IMR-90 (cell line): ENCODE results near the gene RHBDL1. TPM values are rescaled to one million over a fixed set of nuclear protein-coding genes. Genes with fewer than 3 reads are reported as not detected.

Experiments
- ATAC-seq: fragments of 200-7000 bp; cut with Tn5 transposase; 2 replicates; pipeline ENCODE4 v1.9.1; 2020; ENCODE audit warnings: low read depth, mild to moderate bottlenecking, moderate library complexity
- BruUV-seq: library from RNA; stranded (reverse); fragments of 400-500 nt; replicated peaks from 2 replicates; lab custom pipeline; 2021; lab: Mats Ljungman, UMichigan
- CTCF ChIA-PET: fragments of 300-600 bp; formaldehyde crosslinking; extraction: SDS; loops from one replicate; lab custom pipeline; 2021; ENCODE audit warnings: antibody characterized with exemption; lab: Yijun Ruan, JAX
- POLR2A ChIA-PET: fragments of 300-600 bp; sonication (Branson Sonifier 250); formaldehyde crosslinking; loops from one replicate; lab custom pipeline; 2022; ENCODE audit warnings: antibody characterized with exemption; ENCODE audit not compliant: unreplicated experiment; lab: Charles Lee
- DNase-seq: peaks from one replicate; pipeline ENCODE4 v3.0.0; 2013
- H2AFZ ChIP-seq: replicated peaks from 2 replicates; pipeline ENCODE3; 2013; ENCODE audit warnings: low read length, mild to moderate bottlenecking; ENCODE audit not compliant: poor library complexity
- H2AK5ac ChIP-seq: 2 replicates; pipeline ENCODE4 v1.6.1; 2013; ENCODE audit warnings: low read depth, low read length, inconsistent platforms
- H2AK9ac ChIP-seq: replicated peaks from 2 replicates; pipeline ENCODE3; 2013; ENCODE audit warnings: mild to moderate bottlenecking, low read depth, low read length, moderate library complexity; ENCODE audit not compliant: poor library complexity
- H2BK120ac ChIP-seq: 2 replicates; pipeline ENCODE4 v1.6.1; 2013; ENCODE audit warnings: low read depth, low read length, inconsistent platforms
- H2BK15ac ChIP-seq: 3 replicates; pipeline ENCODE4 v1.6.1; 2013; ENCODE audit warnings: low read depth, low read length, inconsistent platforms
- H2BK20ac ChIP-seq: 2 replicates; pipeline ENCODE4 v1.6.1; 2013; ENCODE audit warnings: low read depth, mild to moderate bottlenecking, inconsistent platforms, low read length, moderate library complexity
- H2BK5ac ChIP-seq: 2 replicates; pipeline ENCODE4 v1.6.1; 2013; ENCODE audit warnings: mild to moderate bottlenecking, low read depth, low read length, inconsistent platforms; ENCODE audit not compliant: poor library complexity, severe bottlenecking
- H3K14ac ChIP-seq: replicated peaks from 2 replicates; pipeline ENCODE4 v1.6.1; 2013; ENCODE audit warnings: low read depth, low read length, inconsistent platforms
- H3K18ac ChIP-seq: 2 replicates; pipeline ENCODE4 v1.6.1; 2013; ENCODE audit warnings: low read depth, low read length, control low read depth
- H3K23ac ChIP-seq: 2 replicates; pipeline ENCODE4 v1.6.1; 2013; ENCODE audit warnings: low read depth, low read length, inconsistent platforms
- H3K27ac ChIP-seq: 2 replicates; pipeline ENCODE4 v1.5.1; 2013; ENCODE audit warnings: mild to moderate bottlenecking, control low read depth, low read length; ENCODE audit not compliant: insufficient read depth
- H3K27me3 ChIP-seq: 2 replicates; pipeline ENCODE4 v1.6.1; 2013; ENCODE audit warnings: low read length; ENCODE audit not compliant: control insufficient read depth, insufficient read depth
- H3K36me3 ChIP-seq: 2 replicates; pipeline ENCODE4 v1.6.1; 2013; ENCODE audit warnings: low read length, mixed read lengths; ENCODE audit not compliant: control insufficient read depth, insufficient read depth
- H3K4ac ChIP-seq: 2 replicates; pipeline ENCODE4 v1.6.1; 2013; ENCODE audit warnings: low read depth, low read length, inconsistent platforms
- H3K4me1 ChIP-seq: 2 replicates; pipeline ENCODE4 v1.6.1; 2013; ENCODE audit warnings: low read length, mixed read lengths; ENCODE audit not compliant: control insufficient read depth, insufficient read depth
- H3K4me2 ChIP-seq: 2 replicates; pipeline ENCODE4 v1.6.1; 2013; ENCODE audit warnings: low read depth, mild to moderate bottlenecking, control low read depth, low read length, moderate library complexity
- H3K4me3 ChIP-seq: 2 replicates; pipeline ENCODE4 v1.5.1; 2013; ENCODE audit warnings: low read depth, mild to moderate bottlenecking, control low read depth, low read length, moderate library complexity; ENCODE audit not compliant: insufficient read depth
- H3K56ac ChIP-seq: 2 replicates; pipeline ENCODE4 v1.6.1; 2013; ENCODE audit warnings: low read length, inconsistent platforms; ENCODE audit not compliant: insufficient read depth; ENCODE audit errors: extremely low read depth
- H3K79me1 ChIP-seq, 2 experiments: 2 replicates each; pipeline ENCODE4 v1.6.1; 2013; ENCODE audit warnings: low read length in 2 of 2, inconsistent platforms in 1 of 2, low read depth in 1 of 2
- H3K9ac ChIP-seq: 2 replicates; pipeline ENCODE4 v1.6.1; 2013; ENCODE audit warnings: low read depth, low read length, control low read depth
- H3K9me1 ChIP-seq: 2 replicates; pipeline ENCODE4 v1.6.1; 2013; ENCODE audit warnings: low read length, inconsistent platforms; ENCODE audit not compliant: insufficient read depth
- H3K9me3 ChIP-seq: 2 replicates; pipeline ENCODE4 v1.6.1; 2013; ENCODE audit warnings: low read length; ENCODE audit not compliant: control insufficient read depth, insufficient read depth
- H4K20me1 ChIP-seq: 2 replicates; pipeline ENCODE4 v1.6.1; 2013; ENCODE audit warnings: low read length, inconsistent platforms; ENCODE audit not compliant: insufficient read depth
- H4K5ac ChIP-seq: 2 replicates; pipeline ENCODE4 v1.6.1; 2013; ENCODE audit warnings: mild to moderate bottlenecking, low read depth, low read length, control low read depth
- H4K8ac ChIP-seq, 2 experiments: 2 replicates each; pipeline ENCODE4 v1.6.1; 2013; ENCODE audit warnings: low read depth in 2 of 2, low read length in 2 of 2, control low read depth in 1 of 2, inconsistent platforms in 1 of 2
- H4K91ac ChIP-seq: 2 replicates; pipeline ENCODE4 v1.6.1; 2013; ENCODE audit warnings: low read depth, low read length, inconsistent platforms; ENCODE audit not compliant: insufficient read depth
- CTCF ChIP-seq: conservative IDR thresholded peaks from 2 replicates; pipeline ENCODE4 v1.5.1; 2012; ENCODE audit warnings: mild to moderate bottlenecking, low read depth, low read length, improper control_type of control experiment
- RAD21 ChIP-seq: IDR thresholded peaks from 2 replicates; pipeline ENCODE4 v1.6.1; 2012; ENCODE audit warnings: low read length, improper control_type of control experiment
- WGBS, 2 experiments: methylation state at CpG; one replicate each; pipeline versions ENCODE4 v1.1.5 to v1.1.7; 2013; ENCODE audit warnings: missing lambda C conversion rate in 2 of 2; ENCODE audit not compliant: insufficient read length in 1 of 2; ENCODE audit errors: extremely low coverage in 2 of 2; 5-methylcytosine and 5-hydroxymethylcytosine counted together
- dilution Hi-C: fragments of 300-500 bp; cut with HindIII; formaldehyde crosslinking; loops from one replicate; pipeline ENCODE4 v1.14.3; 2018; ENCODE audit warnings: low sequenced_read_pairs; ENCODE audit not compliant: unreplicated experiment
- in situ Hi-C: fragments of 300-500 bp; cut with MboI; formaldehyde crosslinking; loops from 3 replicates; pipeline ENCODE4 v1.14.3; 2019; ENCODE audit warnings: low sequenced_read_pairs, inconsistent platforms, mixed read lengths
- intact Hi-C: fragments of 100-400 bp; cut with micrococcal nuclease; formaldehyde crosslinking; loops from 2 replicates; pipeline ENCODE4 v1.10.0; 2022
- polyA plus RNA-seq, 3 experiments: library from polyadenylated mRNA; depleted of rRNA; stranded (reverse); fragments of >200 nt; gene quantifications; 2 replicates each; pipeline ENCODE4 v1.2.3, GENCODE V29; 2012; ENCODE audit warnings: low replicate concordance in 1 of 3
- total RNA-seq: library from RNA; depleted of rRNA; stranded (reverse); fragments of >200 nt; gene quantifications from 2 replicates; pipeline ENCODE4 v1.2.3, GENCODE V29; 2012

RHBDL1 gene
- total and polyA plus RNA-seq, 2 of the 4 experiments (the other 2 are of a cell fraction), result 0.72 to 4.1 TPM

- 88% methylated on average over 33 of the region's 51 CpGs; no CpG with 5 or more reads in 1 of the 2 experiments for WGBS, 2 experiments
- peak overlapping the region; percentile 79 for H3K4me2 ChIP-seq
- no peak for ATAC-seq
- no peak overlapping the region for H2BK20ac ChIP-seq
- no peak overlapping the region for H2BK5ac ChIP-seq
- intact Hi-C loops, result no loop called here
- H3K9me1 ChIP-seq, result no peaks in the 10 kb centered on the region
- no peak overlapping the region for H4K5ac ChIP-seq
- no peaks in the 10 kb centered on the region for H3K27me3 ChIP-seq
- dilution Hi-C loops, result no loop called here
- no peak overlapping the region; the same call in 1 of the 2 replicates for H3K27ac ChIP-seq
- H3K4ac ChIP-seq, result no peak overlapping the region
- peaks cover 11 to 13% of the 10 kb centered on the region in 2 experiments for H3K79me1 ChIP-seq
- peak overlapping the region; percentile 98 for H3K4me3 ChIP-seq
- no peak overlapping the region for H3K18ac ChIP-seq
- H2AFZ ChIP-seq, result peak overlapping the region; percentile 96
- peak overlapping the region in 1 of 2 experiments; percentile 92; a peak in 2 of 4 replicates for H4K8ac ChIP-seq
- H2BK15ac ChIP-seq, result no peak overlapping the region
- H3K23ac ChIP-seq, result no peak overlapping the region
- TF ChIP-seq RAD21, result no peak
- no peak for TF ChIP-seq CTCF
- H3K14ac ChIP-seq, result no peak overlapping the region
- peaks cover 1% of the 10 kb centered on the region; the same call in 1 of the 2 replicates for H3K36me3 ChIP-seq
- peak overlapping the region; percentile 70; the same call in 1 of the 2 replicates for H2AK5ac ChIP-seq
- no peak for DNase-seq
- POLR2A ChIA-PET, result no interaction called here
- no peak overlapping the region for H3K9ac ChIP-seq
- peaks cover 14% of the 10 kb centered on the region for H3K4me1 ChIP-seq
- H3K56ac ChIP-seq, result no peak overlapping the region
- CTCF ChIA-PET, result no interaction called here
- in situ Hi-C loops, result loop anchor here (25.0 kb wide), 1 partner anchor 340 kb away; the partner anchor contains the start of gene SSTR5
- no TSS peak for BruUV-seq
- no peaks in the 10 kb centered on the region for H4K20me1 ChIP-seq
- H3K9me3 ChIP-seq, result no peaks in the 10 kb centered on the region
- peak overlapping the region; percentile 69 for H2AK9ac ChIP-seq
- no peak overlapping the region for H4K91ac ChIP-seq
- H2BK120ac ChIP-seq, result no peak overlapping the region
Observed at GRCh38 chr16:721765-722540, 46.5 kb downstream of the RHBDL1 start.
